Measurements from ENCODE around the gene ACER2. TPM values are rescaled to one million over a fixed set of nuclear protein-coding genes. Genes with fewer than 3 reads are reported as not detected.

Gene ACER2
- total RNA-seq, 4 donors from 2014 or later = 2.8 to 13.5 (median 6.9) TPM

DNA sequence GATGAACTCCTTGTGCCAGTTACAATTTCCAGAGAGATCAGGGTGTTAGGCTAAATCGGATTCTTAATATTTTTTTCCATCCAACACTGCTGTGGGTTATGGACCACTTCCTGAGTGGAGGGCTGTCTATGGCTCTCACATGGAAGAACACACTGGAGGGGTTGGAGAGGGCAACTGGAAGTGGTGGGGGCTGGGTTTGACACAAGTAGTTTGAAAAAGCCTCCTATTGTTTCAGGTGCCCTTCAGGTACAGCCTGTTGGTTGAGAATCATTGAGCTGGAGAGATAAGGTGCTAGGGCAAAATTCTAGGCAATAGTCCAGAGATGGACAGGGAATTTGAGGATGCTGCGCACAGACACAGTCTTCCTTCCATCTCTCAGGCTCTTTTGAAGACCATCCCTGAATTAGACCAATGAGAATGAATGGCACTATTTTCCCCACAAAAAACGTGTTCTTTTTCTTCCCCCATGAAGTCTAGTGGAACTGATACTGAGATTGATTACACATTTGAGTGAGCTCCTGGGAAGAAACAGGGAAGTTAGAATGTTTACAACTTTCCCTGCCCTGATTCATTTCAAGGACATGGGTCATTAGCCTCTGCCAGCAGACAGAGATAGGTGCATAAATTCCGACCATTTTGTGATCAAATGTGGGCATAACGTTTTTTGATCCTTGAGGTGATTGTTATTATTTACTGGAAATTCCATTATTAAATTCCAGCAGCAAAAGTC, 87.7 kb downstream of the ACER2 start:
- Histone ChIP-seq H3K9me3 (no peaks in the 10 kb centered on the region), H3K4me3 (no peak overlapping the region), H3K27ac (no peak overlapping the region), H3K27me3 (no peaks in the 10 kb centered on the region), H3K4me1 (no peaks in the 10 kb centered on the region), H3K36me3 (no peaks in the 10 kb centered on the region)
- intact Hi-C loops (cut with DNase I; ENCODE audit: low total_unique reads) = no loop called here
- no peak for DNase-seq
- TF ChIP-seq, protein P1, sequence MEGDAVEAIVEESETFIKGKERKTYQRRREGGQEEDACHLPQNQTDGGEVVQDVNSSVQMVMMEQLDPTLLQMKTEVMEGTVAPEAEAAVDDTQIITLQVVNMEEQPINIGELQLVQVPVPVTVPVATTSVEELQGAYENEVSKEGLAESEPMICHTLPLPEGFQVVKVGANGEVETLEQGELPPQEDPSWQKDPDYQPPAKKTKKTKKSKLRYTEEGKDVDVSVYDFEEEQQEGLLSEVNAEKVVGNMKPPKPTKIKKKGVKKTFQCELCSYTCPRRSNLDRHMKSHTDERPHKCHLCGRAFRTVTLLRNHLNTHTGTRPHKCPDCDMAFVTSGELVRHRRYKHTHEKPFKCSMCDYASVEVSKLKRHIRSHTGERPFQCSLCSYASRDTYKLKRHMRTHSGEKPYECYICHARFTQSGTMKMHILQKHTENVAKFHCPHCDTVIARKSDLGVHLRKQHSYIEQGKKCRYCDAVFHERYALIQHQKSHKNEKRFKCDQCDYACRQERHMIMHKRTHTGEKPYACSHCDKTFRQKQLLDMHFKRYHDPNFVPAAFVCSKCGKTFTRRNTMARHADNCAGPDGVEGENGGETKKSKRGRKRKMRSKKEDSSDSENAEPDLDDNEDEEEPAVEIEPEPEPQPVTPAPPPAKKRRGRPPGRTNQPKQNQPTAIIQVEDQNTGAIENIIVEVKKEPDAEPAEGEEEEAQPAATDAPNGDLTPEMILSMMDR (IDR thresholded peaks at IDR 0.05) = no peak
- TF ChIP-seq POLR2A (IDR thresholded peaks at IDR 0.05) = no peak

DNA sequence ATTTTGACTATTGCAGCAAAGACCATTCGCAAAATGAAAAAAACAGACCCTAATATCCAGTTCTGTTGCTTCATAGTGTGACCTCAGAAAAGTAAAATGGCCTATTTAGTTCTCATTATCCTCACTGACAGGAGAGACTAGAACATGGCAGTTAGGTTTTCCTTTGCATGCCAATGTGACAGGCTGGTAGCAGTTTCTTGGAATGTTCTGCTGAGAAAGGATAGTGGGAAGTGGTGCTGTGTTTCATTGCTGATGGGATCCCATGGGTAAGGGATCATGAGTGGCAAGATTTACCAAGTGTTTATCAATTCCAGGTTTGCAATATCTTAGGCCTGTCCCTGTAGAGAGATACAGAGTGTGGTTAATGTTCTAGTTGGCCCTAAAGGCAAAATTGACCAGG, 88.5 kb downstream of the ACER2 start:
- no peaks in the 10 kb centered on the region for H3K4me1 ChIP-seq
- intact Hi-C loops (cut with DNase I; ENCODE audit: low total_unique reads) = no loop called here
- H3K27ac ChIP-seq = no peak overlapping the region
- no peak for DNase-seq
- no peaks in the 10 kb centered on the region for H3K9me3 ChIP-seq
- no peaks in the 10 kb centered on the region for H3K36me3 ChIP-seq
- H3K4me3 ChIP-seq = no peak overlapping the region
- no peaks in the 10 kb centered on the region for H3K27me3 ChIP-seq
- TF ChIP-seq, protein P1 (IDR thresholded peaks at IDR 0.05) = no peak
- TF ChIP-seq POLR2A (IDR thresholded peaks at IDR 0.05) = no peak

DNA sequence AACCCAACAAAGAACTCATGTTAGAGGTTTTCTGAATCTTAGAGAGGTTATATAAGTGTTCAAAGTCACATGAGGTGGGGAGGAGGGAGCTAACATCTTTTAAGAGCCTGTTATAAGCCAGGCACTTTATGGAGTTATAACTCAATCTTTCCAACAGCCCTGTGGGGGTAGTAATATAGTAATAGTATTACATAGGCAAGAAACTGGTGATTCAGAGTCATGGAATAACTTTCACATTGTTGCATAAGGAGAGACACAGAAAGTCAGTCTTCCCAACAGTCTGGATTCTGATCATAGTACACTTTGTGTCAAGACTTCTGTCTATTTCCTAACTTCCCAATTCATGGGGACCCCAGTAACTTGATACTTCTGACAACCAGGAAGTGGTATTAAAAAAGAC, 89.2 kb downstream of the ACER2 start:
- no peak for DNase-seq
- Histone ChIP-seq H3K27ac (no peak overlapping the region), H3K36me3 (no peaks in the 10 kb centered on the region), H3K9me3 (no peaks in the 10 kb centered on the region), H3K27me3 (no peaks in the 10 kb centered on the region), H3K4me3 (no peak overlapping the region), H3K4me1 (no peaks in the 10 kb centered on the region)
- intact Hi-C loops (cut with DNase I; ENCODE audit: low total_unique reads) = no loop called here
- no peak for TF ChIP-seq POLR2A (IDR thresholded peaks at IDR 0.05)
- TF ChIP-seq, protein P1 (IDR thresholded peaks at IDR 0.05) = no peak

Other genes starting within 250 kb of the ACER2 start
- gene DENND4C, start 178.3 kb upstream of the ACER2 start, total RNA-seq = 100 to 1,000 TPM; 101 to 161 (median 133) TPM
- 1,000 to 10,000 TPM; 1,254 to 4,841 (median 2,523) TPM for gene RPS6, start 28.8 kb upstream of the ACER2 start, total RNA-seq